Ishikawa (cell line): Measurements from ENCODE around the gene FBXW12.

ENCODE experiments used
- CEBPB ChIP-seq: IDR thresholded peaks from 2 replicates; pipeline ENCODE4 v1.6.1; 2012
- CREB1 ChIP-seq: IDR thresholded peaks from 2 replicates; pipeline ENCODE4 v1.6.1; 2012; ENCODE audit warnings: low read depth
- EGR1 ChIP-seq: IDR thresholded peaks from 2 replicates; pipeline ENCODE4 v1.6.1; 2012
- EP300 ChIP-seq: IDR thresholded peaks from 2 replicates; pipeline ENCODE4 v1.6.1; 2012; ENCODE audit warnings: borderline replicate concordance
- FOXM1 ChIP-seq: IDR thresholded peaks from 2 replicates; pipeline ENCODE4 v1.6.1; 2012; ENCODE audit warnings: low read depth, borderline replicate concordance
- NFIC ChIP-seq: IDR thresholded peaks from 2 replicates; pipeline ENCODE4 v1.6.1; 2012
- RAD21 ChIP-seq: IDR thresholded peaks from 2 replicates; pipeline ENCODE4 v1.6.1; 2012; ENCODE audit warnings: low read depth
- TAF1 ChIP-seq: IDR thresholded peaks from 2 replicates; pipeline ENCODE4 v1.6.1; 2012; ENCODE audit warnings: low read depth, mild to moderate bottlenecking
- TCF12 ChIP-seq: IDR thresholded peaks from 2 replicates; pipeline ENCODE4 v1.6.1; 2012; ENCODE audit warnings: low read depth
- TEAD4 ChIP-seq: IDR thresholded peaks from 2 replicates; pipeline ENCODE4 v1.6.1; 2012
- YY1 ChIP-seq: IDR thresholded peaks from 2 replicates; pipeline ENCODE4 v1.6.1; 2012; ENCODE audit warnings: low read depth
- ZBTB7A ChIP-seq: IDR thresholded peaks from 2 replicates; pipeline ENCODE4 v1.6.1; 2012; ENCODE audit warnings: low read depth
- TF ChIP-seq, protein P1 (sequence below): IDR thresholded peaks from 2 replicates; pipeline ENCODE4 v1.6.1; 2012
- TF ChIP-seq, protein P2 (sequence below): IDR thresholded peaks from 2 replicates; pipeline ENCODE4 v1.6.1; 2012; ENCODE audit warnings: low read depth, mild to moderate bottlenecking
- TF ChIP-seq, protein P3 (sequence below): IDR thresholded peaks from 2 replicates; pipeline ENCODE4 v1.6.1; 2012

FBXW12 gene

DNA sequence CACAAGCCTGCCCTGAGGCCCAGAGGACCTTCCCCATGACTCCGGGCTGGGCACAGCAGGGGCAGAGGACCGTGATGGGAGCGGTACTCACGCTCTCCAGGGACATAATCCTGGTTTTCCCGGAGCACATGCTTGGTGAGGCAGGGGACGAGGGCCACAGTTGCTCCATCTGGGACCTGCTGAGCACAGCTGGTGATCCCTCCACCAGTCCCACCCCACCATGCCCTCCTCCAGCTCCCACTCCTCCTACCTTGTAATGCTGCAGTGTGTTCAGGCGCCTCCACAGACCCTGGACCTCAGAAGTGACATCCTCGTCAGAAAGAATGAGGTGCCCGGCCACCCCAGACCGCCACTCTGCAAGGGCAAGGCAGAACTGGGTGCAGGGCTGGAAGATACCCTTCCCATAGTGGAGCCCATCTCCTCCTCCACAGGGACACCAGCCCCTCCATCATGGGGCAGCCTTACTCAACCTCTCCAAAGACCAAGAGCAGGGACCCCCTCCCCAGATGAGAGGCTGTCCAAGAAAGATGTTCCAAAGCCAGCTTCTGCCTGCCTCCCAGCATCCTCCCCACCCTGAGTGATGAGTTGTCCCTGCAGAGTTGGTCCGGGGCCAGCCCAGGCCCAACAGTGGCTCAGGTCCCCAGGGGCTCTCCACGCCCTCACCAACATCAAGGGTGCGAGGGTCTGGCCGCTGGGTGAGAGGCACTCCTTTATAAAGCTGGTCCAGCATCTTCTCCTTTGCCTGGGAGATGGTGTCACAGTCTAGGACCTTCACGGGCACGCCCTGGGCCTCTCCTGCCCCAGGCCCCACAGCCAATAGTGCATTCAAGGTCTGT, 38.4 kb downstream of the FBXW12 start:
- TF ChIP-seq, protein P1, sequence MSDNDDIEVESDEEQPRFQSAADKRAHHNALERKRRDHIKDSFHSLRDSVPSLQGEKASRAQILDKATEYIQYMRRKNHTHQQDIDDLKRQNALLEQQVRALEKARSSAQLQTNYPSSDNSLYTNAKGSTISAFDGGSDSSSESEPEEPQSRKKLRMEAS, result no peak
- TF ChIP-seq CREB1, result no peak

DNA sequence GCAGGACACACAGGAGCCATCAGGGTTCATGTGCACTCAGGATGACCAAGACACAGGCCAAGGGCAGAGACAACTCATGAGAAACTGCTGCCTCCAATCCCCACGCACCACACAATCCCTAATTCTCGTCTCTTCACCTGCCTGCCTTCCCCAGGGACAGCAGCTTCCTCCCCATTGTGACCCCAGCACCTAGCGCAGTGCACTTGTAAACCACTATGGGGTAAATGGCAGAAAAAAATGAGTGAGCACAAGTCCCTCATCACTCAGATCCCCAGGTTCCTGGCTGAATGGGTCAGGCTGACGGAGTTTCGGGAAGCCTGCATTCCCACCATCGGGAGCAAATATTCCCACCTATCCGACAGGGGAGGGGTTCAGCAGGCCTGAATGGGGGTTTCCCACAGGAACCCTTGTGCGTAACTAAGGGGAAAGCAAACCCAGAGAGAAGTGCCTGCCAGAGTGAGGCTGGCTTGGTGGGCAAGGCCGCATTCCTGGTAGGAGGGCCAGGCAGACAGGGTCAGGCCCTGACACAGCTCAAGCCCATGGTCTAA, 39.1 kb downstream of the FBXW12 start:
- no peak for TF ChIP-seq YY1
- TF ChIP-seq EGR1, result no peak
- TF ChIP-seq, protein P2, sequence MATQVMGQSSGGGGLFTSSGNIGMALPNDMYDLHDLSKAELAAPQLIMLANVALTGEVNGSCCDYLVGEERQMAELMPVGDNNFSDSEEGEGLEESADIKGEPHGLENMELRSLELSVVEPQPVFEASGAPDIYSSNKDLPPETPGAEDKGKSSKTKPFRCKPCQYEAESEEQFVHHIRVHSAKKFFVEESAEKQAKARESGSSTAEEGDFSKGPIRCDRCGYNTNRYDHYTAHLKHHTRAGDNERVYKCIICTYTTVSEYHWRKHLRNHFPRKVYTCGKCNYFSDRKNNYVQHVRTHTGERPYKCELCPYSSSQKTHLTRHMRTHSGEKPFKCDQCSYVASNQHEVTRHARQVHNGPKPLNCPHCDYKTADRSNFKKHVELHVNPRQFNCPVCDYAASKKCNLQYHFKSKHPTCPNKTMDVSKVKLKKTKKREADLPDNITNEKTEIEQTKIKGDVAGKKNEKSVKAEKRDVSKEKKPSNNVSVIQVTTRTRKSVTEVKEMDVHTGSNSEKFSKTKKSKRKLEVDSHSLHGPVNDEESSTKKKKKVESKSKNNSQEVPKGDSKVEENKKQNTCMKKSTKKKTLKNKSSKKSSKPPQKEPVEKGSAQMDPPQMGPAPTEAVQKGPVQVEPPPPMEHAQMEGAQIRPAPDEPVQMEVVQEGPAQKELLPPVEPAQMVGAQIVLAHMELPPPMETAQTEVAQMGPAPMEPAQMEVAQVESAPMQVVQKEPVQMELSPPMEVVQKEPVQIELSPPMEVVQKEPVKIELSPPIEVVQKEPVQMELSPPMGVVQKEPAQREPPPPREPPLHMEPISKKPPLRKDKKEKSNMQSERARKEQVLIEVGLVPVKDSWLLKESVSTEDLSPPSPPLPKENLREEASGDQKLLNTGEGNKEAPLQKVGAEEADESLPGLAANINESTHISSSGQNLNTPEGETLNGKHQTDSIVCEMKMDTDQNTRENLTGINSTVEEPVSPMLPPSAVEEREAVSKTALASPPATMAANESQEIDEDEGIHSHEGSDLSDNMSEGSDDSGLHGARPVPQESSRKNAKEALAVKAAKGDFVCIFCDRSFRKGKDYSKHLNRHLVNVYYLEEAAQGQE, result no peak
- TF ChIP-seq NFIC, result no peak
- TF ChIP-seq TCF12, result no peak
- TF ChIP-seq, protein P3, sequence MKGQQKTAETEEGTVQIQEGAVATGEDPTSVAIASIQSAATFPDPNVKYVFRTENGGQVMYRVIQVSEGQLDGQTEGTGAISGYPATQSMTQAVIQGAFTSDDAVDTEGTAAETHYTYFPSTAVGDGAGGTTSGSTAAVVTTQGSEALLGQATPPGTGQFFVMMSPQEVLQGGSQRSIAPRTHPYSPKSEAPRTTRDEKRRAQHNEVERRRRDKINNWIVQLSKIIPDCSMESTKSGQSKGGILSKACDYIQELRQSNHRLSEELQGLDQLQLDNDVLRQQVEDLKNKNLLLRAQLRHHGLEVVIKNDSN, result no peak
- no peak for TF ChIP-seq CREB1
- TF ChIP-seq TEAD4, result no peak
- TF ChIP-seq CEBPB, result no peak
- TF ChIP-seq EP300, result no peak
- TF ChIP-seq, protein P1, result no peak
- no peak for TF ChIP-seq ZBTB7A
- TF ChIP-seq RAD21, result no peak
- no peak for TF ChIP-seq TAF1
- no peak for TF ChIP-seq FOXM1

DNA sequence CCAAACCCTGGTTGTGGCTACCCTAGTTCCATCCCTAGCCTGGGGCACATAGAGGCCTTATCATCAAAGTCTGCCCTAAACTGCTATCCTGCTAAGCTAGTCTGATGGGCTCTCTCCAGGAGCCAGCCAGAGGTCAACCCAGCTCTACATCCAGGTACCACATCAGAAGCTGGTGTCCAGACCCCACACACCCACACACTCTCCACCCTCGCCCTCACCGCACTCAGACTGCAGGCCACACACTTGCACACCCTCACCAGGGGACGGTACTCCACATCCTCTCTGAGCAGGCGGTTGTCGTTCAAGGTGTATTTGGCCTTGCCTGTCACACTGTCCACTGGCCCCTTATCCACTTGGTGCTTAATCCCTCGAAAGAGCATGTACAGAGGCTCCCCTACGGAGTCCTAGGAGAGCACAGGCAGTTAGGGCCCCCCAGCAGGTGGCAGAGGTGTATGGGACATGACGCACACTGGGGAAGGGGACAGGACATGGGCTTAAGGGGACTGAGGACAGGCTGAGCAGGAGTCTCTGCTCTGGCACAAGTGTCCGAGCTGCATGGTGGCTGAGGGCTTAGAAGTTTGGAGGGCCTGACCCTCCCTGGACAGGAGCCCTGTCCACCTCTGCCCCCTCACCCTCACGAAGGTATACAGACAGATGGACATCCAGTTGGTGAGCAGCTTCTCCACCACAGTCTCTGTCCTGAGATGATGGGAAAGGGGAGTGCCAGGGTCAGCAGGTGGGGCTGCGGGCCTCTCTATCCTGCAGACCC, 39.8 kb downstream of the FBXW12 start:
- TF ChIP-seq YY1, result no peak
- no peak for TF ChIP-seq EGR1
- no peak for TF ChIP-seq CEBPB
- TF ChIP-seq TAF1, result no peak
- TF ChIP-seq, protein P2, result no peak
- no peak for TF ChIP-seq RAD21
- TF ChIP-seq, protein P1, result no peak
- TF ChIP-seq, protein P3, result no peak
- no peak for TF ChIP-seq TEAD4

DNA sequence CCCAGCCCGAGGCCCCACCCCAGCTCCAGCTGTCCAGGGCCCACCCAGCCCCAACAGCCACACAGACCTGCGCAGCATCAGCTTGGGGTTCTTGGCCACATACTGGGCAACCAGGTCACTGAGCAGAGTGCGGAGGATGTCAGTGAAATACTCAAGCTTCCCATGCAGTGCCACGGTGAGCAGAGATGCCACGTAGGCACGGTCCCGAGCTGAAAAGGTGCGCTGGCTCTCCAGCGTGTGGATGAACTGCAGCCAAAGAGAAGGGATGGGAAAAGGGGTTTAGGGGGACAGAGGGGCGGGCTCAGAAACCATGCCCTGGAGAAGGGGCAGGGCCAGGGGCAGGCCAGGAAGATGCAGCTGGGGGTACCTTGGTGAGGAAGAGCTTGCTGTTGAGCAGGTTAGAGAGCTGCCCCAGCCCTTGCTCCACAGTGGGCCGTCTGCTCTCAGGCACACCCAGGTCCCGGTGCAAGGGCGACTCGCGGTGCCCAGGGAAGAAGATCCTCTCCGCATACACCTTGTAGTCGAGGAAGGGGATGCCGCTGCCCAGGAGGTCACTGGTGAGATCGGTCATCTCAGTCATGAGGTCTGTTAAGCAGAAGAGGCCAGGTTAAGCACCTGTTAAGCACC, 40.5 kb downstream of the FBXW12 start:
- no peak for TF ChIP-seq CREB1
- no peak for TF ChIP-seq ZBTB7A
- TF ChIP-seq TCF12, result no peak
- TF ChIP-seq YY1, result no peak
- TF ChIP-seq TAF1, result no peak
- TF ChIP-seq, protein P3, result no peak
- TF ChIP-seq EP300, result no peak
- TF ChIP-seq TEAD4, result no peak
- no peak for TF ChIP-seq RAD21
- TF ChIP-seq, protein P2, result no peak
- TF ChIP-seq, protein P1, result no peak
- no peak for TF ChIP-seq NFIC
- TF ChIP-seq CEBPB, result no peak
- no peak for TF ChIP-seq FOXM1
